WERI-Rb-1 (cell line): ENCODE data around the gene RFNG.

Experiments
- DNase-seq: peaks from one replicate; pipeline ENCODE4 v3.0.0-alpha.2; 2020
- H3K27ac ChIP-seq: fragments of 250-450 bp; sonication (Bioruptor Pico); 2 replicates; pipeline ENCODE4 v1.5.1; 2020; ENCODE audit warnings: mild to moderate bottlenecking, moderate library complexity
- H3K27me3 ChIP-seq: fragments of 250-450 bp; sonication (Bioruptor Pico); 2 replicates; pipeline ENCODE4 v1.5.1; 2021; ENCODE audit warnings: mild to moderate bottlenecking, low read depth, moderate library complexity; ENCODE audit not compliant: insufficient read depth, severe bottlenecking
- H3K36me3 ChIP-seq: fragments of 250-450 bp; sonication (Bioruptor Pico); 2 replicates; pipeline ENCODE4 v1.5.1; 2020; ENCODE audit warnings: mild to moderate bottlenecking, moderate library complexity
- H3K4me3 ChIP-seq: 2 replicates; pipeline ENCODE4 v1.5.1; 2011; ENCODE audit warnings: low read depth, mild to moderate bottlenecking, control low read depth, low read length
- H3K9me3 ChIP-seq: fragments of 250-450 bp; sonication (Bioruptor Pico); 2 replicates; pipeline ENCODE4 v1.5.1; 2021; ENCODE audit warnings: mild to moderate bottlenecking, moderate library complexity; ENCODE audit not compliant: severe bottlenecking
- TF ChIP-seq, protein P1 (sequence below): IDR thresholded peaks from 2 replicates; pipeline ENCODE4 v1.5.1; 2011; ENCODE audit warnings: low read depth, mild to moderate bottlenecking, control low read depth, inconsistent platforms, low read length

Gene RFNG

GRCh38 chr17:82065638-82066303 is 14.2 kb upstream of the RFNG start, which contains the start of gene DUS1L:
DUS1L (minus strand) TSS chr17:82065804; CDS start chr17:82065059, 745 bp downstream.
- H3K4me3 ChIP-seq = peak within 1 kb of the TSS; percentile 93
- no peaks in the 10 kb centered on the region for H3K27me3 ChIP-seq
- no peak for DNase-seq
- peaks cover 36% of the 10 kb centered on the region for H3K36me3 ChIP-seq
- H3K27ac ChIP-seq = peak within 1 kb of the TSS; percentile 72
- TF ChIP-seq, protein P1, sequence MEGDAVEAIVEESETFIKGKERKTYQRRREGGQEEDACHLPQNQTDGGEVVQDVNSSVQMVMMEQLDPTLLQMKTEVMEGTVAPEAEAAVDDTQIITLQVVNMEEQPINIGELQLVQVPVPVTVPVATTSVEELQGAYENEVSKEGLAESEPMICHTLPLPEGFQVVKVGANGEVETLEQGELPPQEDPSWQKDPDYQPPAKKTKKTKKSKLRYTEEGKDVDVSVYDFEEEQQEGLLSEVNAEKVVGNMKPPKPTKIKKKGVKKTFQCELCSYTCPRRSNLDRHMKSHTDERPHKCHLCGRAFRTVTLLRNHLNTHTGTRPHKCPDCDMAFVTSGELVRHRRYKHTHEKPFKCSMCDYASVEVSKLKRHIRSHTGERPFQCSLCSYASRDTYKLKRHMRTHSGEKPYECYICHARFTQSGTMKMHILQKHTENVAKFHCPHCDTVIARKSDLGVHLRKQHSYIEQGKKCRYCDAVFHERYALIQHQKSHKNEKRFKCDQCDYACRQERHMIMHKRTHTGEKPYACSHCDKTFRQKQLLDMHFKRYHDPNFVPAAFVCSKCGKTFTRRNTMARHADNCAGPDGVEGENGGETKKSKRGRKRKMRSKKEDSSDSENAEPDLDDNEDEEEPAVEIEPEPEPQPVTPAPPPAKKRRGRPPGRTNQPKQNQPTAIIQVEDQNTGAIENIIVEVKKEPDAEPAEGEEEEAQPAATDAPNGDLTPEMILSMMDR = no peak
- peaks cover 5% of the 10 kb centered on the region for H3K9me3 ChIP-seq

DNA sequence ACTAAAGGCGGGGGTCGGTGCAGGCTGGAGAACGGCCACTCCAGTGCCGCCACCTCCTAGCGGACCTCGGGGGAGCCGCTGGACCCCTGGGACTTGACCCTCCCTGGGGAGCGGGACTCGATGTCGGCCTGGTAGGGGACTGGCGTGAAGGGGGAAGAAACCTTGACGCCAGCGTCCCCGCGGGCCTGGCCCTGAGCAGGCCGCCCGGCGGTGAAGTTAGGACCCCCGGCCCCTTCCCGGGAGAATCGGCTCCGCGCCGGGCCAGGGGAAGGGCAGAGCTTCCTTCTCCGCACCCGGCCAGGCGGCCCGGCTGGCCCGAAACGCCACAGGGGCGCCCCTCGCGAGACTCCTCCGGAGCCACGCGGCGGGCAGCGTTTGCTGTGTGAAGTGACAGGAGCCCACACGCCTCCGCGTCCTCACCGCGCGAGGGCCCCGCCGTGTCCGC is 13.6 kb upstream of the RFNG start:
- peak overlapping the region; percentile 72 for H3K27ac ChIP-seq
- TF ChIP-seq, protein P1 = no peak
- H3K27me3 ChIP-seq = no peaks in the 10 kb centered on the region
- no peak for DNase-seq
- peaks cover 5% of the 10 kb centered on the region for H3K9me3 ChIP-seq
- H3K4me3 ChIP-seq = peak overlapping the region; percentile 93
- peaks cover 42% of the 10 kb centered on the region for H3K36me3 ChIP-seq

DNA sequence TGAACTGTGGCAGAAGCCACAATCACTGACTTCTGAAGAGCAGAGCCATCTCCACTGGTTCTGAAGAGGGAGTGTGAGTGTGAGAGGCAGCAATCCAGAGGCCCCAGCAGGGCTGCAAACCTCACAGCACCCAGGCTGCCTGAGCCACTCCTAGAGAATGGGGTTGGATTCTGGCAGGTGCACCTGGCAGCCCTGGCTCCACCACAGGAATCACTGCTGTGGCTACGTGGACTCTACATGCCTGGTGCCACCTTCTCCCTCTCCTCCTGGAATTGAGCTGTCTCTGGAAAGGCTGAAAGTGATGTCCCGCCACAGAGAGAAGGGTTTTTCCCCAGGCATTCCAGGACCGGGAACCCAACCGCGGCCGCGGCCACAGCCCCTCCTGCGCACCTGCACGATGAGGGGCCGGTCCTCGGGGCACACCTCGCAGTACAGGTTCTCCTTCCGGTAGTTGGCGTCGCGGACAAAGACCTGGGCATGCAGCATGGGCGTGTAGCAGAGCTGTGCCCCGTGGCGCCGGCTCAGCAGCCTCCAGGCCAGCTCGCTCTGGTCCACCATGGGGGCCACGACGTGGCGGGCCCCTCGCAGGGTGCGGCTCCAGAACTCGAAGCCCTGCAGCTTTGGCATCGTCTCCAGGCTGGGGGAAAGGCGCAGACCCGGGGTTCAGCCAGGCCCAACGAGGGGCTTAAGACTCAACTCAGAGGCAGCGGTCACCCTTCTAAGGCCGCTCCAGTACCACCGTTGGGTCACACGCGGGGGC is 13.0 kb upstream of the RFNG start:
- Histone ChIP-seq H3K9me3 (peaks cover 5% of the 10 kb centered on the region), H3K27ac (peak overlapping the region; percentile 72), H3K4me3 (peak overlapping the region; percentile 93), H3K27me3 (no peaks in the 10 kb centered on the region), H3K36me3 (peaks cover 48% of the 10 kb centered on the region)
- TF ChIP-seq, protein P1 = no peak
- no peak for DNase-seq

- Histone ChIP-seq H3K27me3 (no peaks in the 10 kb centered on the region), H3K27ac (no peak overlapping the region), H3K4me3 (no peak overlapping the region), H3K36me3 (peaks cover 57% of the 10 kb centered on the region), H3K9me3 (peaks cover 5% of the 10 kb centered on the region)
- no peak for DNase-seq
- TF ChIP-seq, protein P1 = no peak
These were observed 12.1 kb upstream of the RFNG start for GRCh38 chr17:82063424-82064415.

- Histone ChIP-seq H3K27me3 (no peaks in the 10 kb centered on the region), H3K27ac (no peak overlapping the region), H3K9me3 (peaks cover 5% of the 10 kb centered on the region), H3K36me3 (peaks cover 64% of the 10 kb centered on the region), H3K4me3 (no peak overlapping the region)
- TF ChIP-seq, protein P1 = no peak
- no peak for DNase-seq
These were observed 11.4 kb upstream of the RFNG start for GRCh38 chr17:82062984-82063368.
